AG09319 (cell line): Measurements from ENCODE around the gene PRR22.

ENCODE experiments used
- DNase-seq: peaks from one replicate; pipeline ENCODE4 v3.0.0-alpha.2; 2010; ENCODE audit warnings: low read depth; ENCODE audit errors: extremely low read depth
- CTCF ChIP-seq: IDR thresholded peaks from 2 replicates; pipeline ENCODE4 v1.5.1; 2011; ENCODE audit warnings: low read depth, mild to moderate bottlenecking, inconsistent platforms, low read length, moderate library complexity

PRR22 gene

GRCh38 chr19:5789886-5790558, 5.5 kb upstream of the PRR22 start:
- DNase-seq = no peak
- no peak for TF ChIP-seq CTCF

- TF ChIP-seq CTCF = no peak
- no peak for DNase-seq
Measured at GRCh38 chr19:5789351-5789761, 4.8 kb upstream of the PRR22 start.

GRCh38 chr19:5788422-5788821, 3.9 kb upstream of the PRR22 start:
- TF ChIP-seq CTCF = no peak
- DNase-seq = no peak

GRCh38 chr19:5787409-5788182, 3.0 kb upstream of the PRR22 start:
- DNase-seq = no peak
- TF ChIP-seq CTCF = no peak

- TF ChIP-seq CTCF = no peak
- no peak for DNase-seq
Measured at GRCh38 chr19:5786593-5787408, 2.3 kb upstream of the PRR22 start.

GRCh38 chr19:5785423-5785822, 877 bp upstream of the PRR22 start:
- no peak for TF ChIP-seq CTCF
- no peak for DNase-seq
